H7 (cell line): ENCODE data around the gene WSB2. TPM values are rescaled to one million over a fixed set of nuclear protein-coding genes. Genes with fewer than 3 reads are reported as not detected.

Experiments used
- DNase-seq: peaks from one replicate; pipeline ENCODE4 v3.0.0; 2012
- H3K27me3 ChIP-seq: 2 replicates; pipeline ENCODE4 v1.6.0; 2011; ENCODE audit warnings: mild to moderate bottlenecking, low read length; ENCODE audit not compliant: control insufficient read depth, insufficient read depth
- H3K36me3 ChIP-seq: replicated peaks from 2 replicates; pipeline ENCODE4 v1.5.1; 2011; ENCODE audit warnings: low read length; ENCODE audit not compliant: control insufficient read depth, insufficient read depth
- H3K4me3 ChIP-seq: 2 replicates; pipeline ENCODE4 v1.5.1; 2011; ENCODE audit warnings: low read depth, mild to moderate bottlenecking, control low read depth, low read length, moderate library complexity; ENCODE audit not compliant: insufficient read depth
- total RNA-seq: library from RNA; depleted of rRNA; stranded (reverse); fragments of >200 nt; shearing (Covaris generic); gene quantifications from 2 replicates; pipeline ENCODE4 v1.2.3, GENCODE V29; 2014; rRNA removed

The WSB2 gene
- total RNA-seq = 103 and 104 TPM in 2 replicates

GRCh38 chr12:118061011-118061872 lies at the start of gene WSB2:
Gene WSB2, minus strand, starts transcription at chr12:118061179. Its CDS starts 131 bp downstream, at chr12:118061048.
- Histone ChIP-seq H3K27me3 (no peaks in the 10 kb centered on the region), H3K36me3 (peaks cover 3% of the 10 kb centered on the region), H3K4me3 (peak within 1 kb of the TSS; percentile 87)
- peak; percentile 91 for DNase-seq

GRCh38 chr12:118109088-118109487 lies 48.1 kb upstream of the WSB2 start:
- no peak for DNase-seq
- no peak overlapping the region for H3K4me3 ChIP-seq
- no peaks in the 10 kb centered on the region for H3K36me3 ChIP-seq
- no peaks in the 10 kb centered on the region for H3K27me3 ChIP-seq

GRCh38 chr12:118107694-118108093 lies 46.7 kb upstream of the WSB2 start:
- no peak overlapping the region for H3K4me3 ChIP-seq
- DNase-seq = no peak
- H3K36me3 ChIP-seq = no peaks in the 10 kb centered on the region
- no peaks in the 10 kb centered on the region for H3K27me3 ChIP-seq

- DNase-seq = no peak
Measured at GRCh38 chr12:118107011-118107410, 46.0 kb upstream of the WSB2 start.

GRCh38 chr12:118103601-118104382 lies 42.8 kb upstream of the WSB2 start, which contains the start of gene VSIG10:
Gene VSIG10, minus strand, starts transcription at chr12:118104011. Its CDS starts 340 bp downstream, at chr12:118103671.
- H3K36me3 ChIP-seq = peaks cover 1% of the 10 kb centered on the region
- H3K27me3 ChIP-seq = no peaks in the 10 kb centered on the region
- peak within 1 kb of the TSS; percentile 96 for H3K4me3 ChIP-seq
- DNase-seq = peak; percentile 94

More at GRCh38 chr12:118107011-118107410, 46.0 kb upstream of the WSB2 start:
- H3K36me3 ChIP-seq = no peaks in the 10 kb centered on the region; the same call in 1 of the 2 replicates
- H3K27me3 ChIP-seq = no peaks in the 10 kb centered on the region
- H3K4me3 ChIP-seq = no peak overlapping the region

GRCh38 chr12:118103201-118103600 lies 42.2 kb upstream of the WSB2 start:
- Histone ChIP-seq H3K27me3 (no peaks in the 10 kb centered on the region), H3K4me3 (peak overlapping the region; percentile 96), H3K36me3 (peaks cover 1% of the 10 kb centered on the region)
- DNase-seq = no peak

GRCh38 chr12:118102609-118103008 lies 41.6 kb upstream of the WSB2 start:
- Histone ChIP-seq H3K27me3 (no peaks in the 10 kb centered on the region), H3K36me3 (peaks cover 1% of the 10 kb centered on the region), H3K4me3 (peak overlapping the region; percentile 96)
- peak; percentile 65 for DNase-seq

- Histone ChIP-seq H3K4me3 (peak overlapping the region; percentile 96; the same call in 1 of the 2 replicates), H3K36me3 (peaks cover 1% of the 10 kb centered on the region), H3K27me3 (no peaks in the 10 kb centered on the region)
- peak; percentile 61 for DNase-seq
Measured at GRCh38 chr12:118102070-118102469, 41.1 kb upstream of the WSB2 start.

GRCh38 chr12:118101051-118101450 lies 40.1 kb upstream of the WSB2 start:
- H3K4me3 ChIP-seq = no peak overlapping the region
- peaks cover 1% of the 10 kb centered on the region for H3K36me3 ChIP-seq
- DNase-seq = no peak
- no peaks in the 10 kb centered on the region for H3K27me3 ChIP-seq

GRCh38 chr12:118098911-118099671 lies 38.1 kb upstream of the WSB2 start:
- H3K4me3 ChIP-seq = no peak overlapping the region
- H3K27me3 ChIP-seq = no peaks in the 10 kb centered on the region
- peaks cover 6% of the 10 kb centered on the region for H3K36me3 ChIP-seq
- no peak for DNase-seq

GRCh38 chr12:118098401-118098800 lies 37.4 kb upstream of the WSB2 start:
- DNase-seq = no peak
- H3K4me3 ChIP-seq = no peak overlapping the region
- H3K36me3 ChIP-seq = peaks cover 8% of the 10 kb centered on the region
- H3K27me3 ChIP-seq = no peaks in the 10 kb centered on the region

GRCh38 chr12:118094039-118094438 lies 33.1 kb upstream of the WSB2 start:
- no peak for DNase-seq
- Histone ChIP-seq H3K27me3 (no peaks in the 10 kb centered on the region), H3K4me3 (no peak overlapping the region), H3K36me3 (peaks cover 14% of the 10 kb centered on the region)

- Histone ChIP-seq H3K36me3 (peaks cover 9% of the 10 kb centered on the region), H3K27me3 (no peaks in the 10 kb centered on the region), H3K4me3 (no peak overlapping the region)
- DNase-seq = no peak
Measured at GRCh38 chr12:118089782-118090181, 28.8 kb upstream of the WSB2 start.

GRCh38 chr12:118082161-118082560 lies 21.2 kb upstream of the WSB2 start:
- DNase-seq = no peak
- Histone ChIP-seq H3K36me3 (peaks cover 25% of the 10 kb centered on the region), H3K4me3 (no peak overlapping the region), H3K27me3 (no peaks in the 10 kb centered on the region)
